ENCODE measurements around the gene RIMS4.
A peak's percentile ranks its signal among the peaks of the same experiment; 100 is the strongest.

DNA sequence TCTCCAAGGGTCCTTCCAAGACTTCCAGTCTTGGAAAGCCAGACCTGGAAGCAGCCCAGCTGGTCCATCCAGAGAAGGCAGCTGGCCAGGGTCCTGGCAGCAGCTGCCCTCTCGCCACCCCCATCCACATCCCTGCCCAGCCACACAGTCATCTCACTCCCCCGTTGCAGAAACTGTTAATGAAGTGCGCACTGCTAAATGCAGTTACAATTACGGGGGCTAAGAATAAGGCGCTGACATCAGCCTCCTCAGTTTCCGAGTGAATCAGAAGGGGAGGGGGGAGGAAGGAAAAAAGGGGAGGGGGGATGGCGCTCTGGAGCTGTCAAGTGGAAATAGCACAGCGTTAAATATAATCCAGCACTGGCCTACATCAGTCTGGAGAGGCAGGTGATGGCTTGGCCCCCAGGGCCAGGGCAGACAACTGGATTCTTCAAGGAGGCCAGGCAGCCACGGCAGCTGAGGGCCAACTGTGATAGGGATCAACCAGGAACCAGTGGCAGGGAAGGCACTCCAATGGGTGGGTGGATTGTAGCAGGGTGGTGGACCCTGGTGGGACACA lies 6.9 kb downstream of the RIMS4 start:
- TF ChIP-seq CTCF (IDR thresholded peaks at IDR 0.05; ENCODE audit: insufficient read depth, low read length) (no peak), REST (IDR thresholded peaks at IDR 0.05; ENCODE audit: insufficient replicate concordance, low read depth) (peak; percentile 65), GABPA (IDR thresholded peaks at IDR 0.05; ENCODE audit: low read depth) (no peak), POLR2AphosphoS5 (IDR thresholded peaks at IDR 0.05; ENCODE audit: low read depth) (no peak)

Measured in HL-60 (cell line).